HG03045 (cell line): Measurements from ENCODE around the gene ZMYM2.

Source experiments
- ATAC-seq: cut with Tn5 transposase; IDR thresholded peaks from one replicate; pipeline ENCODE4 v1.9.1; 2021; ENCODE audit warnings: mild to moderate bottlenecking, moderate library complexity; ENCODE audit not compliant: unreplicated experiment

The ZMYM2 gene

GRCh38 chr13:20044086-20044485 is 85.6 kb downstream of the ZMYM2 start:
- no peak for ATAC-seq

- no peak for ATAC-seq
Observed at GRCh38 chr13:20045950-20046548, 87.5 kb downstream of the ZMYM2 start.

- no peak for ATAC-seq
Observed at GRCh38 chr13:20049558-20050473, 91.3 kb downstream of the ZMYM2 start.

- no peak for ATAC-seq
Observed at GRCh38 chr13:20051366-20051765, 92.8 kb downstream of the ZMYM2 start.

- ATAC-seq: no peak
Observed at GRCh38 chr13:20053016-20053415, 94.5 kb downstream of the ZMYM2 start.

GRCh38 chr13:20053891-20054290 is 95.4 kb downstream of the ZMYM2 start:
- ATAC-seq: no peak

- ATAC-seq: no peak
Observed at GRCh38 chr13:20054586-20054985, 96.1 kb downstream of the ZMYM2 start.

- no peak for ATAC-seq
Observed at GRCh38 chr13:20057214-20057613, 98.7 kb downstream of the ZMYM2 start.

- no peak for ATAC-seq
Observed at GRCh38 chr13:20057963-20058362, 99.4 kb downstream of the ZMYM2 start.

GRCh38 chr13:20058476-20058875 is 99.9 kb downstream of the ZMYM2 start:
- ATAC-seq: no peak

- ATAC-seq: no peak
Observed at GRCh38 chr13:20064128-20064527, 105.6 kb downstream of the ZMYM2 start.

GRCh38 chr13:20065516-20065915 is 107.0 kb downstream of the ZMYM2 start:
- ATAC-seq: no peak

- ATAC-seq: no peak
Observed at GRCh38 chr13:20069956-20070355, 111.4 kb downstream of the ZMYM2 start.

- ATAC-seq: no peak
Observed at GRCh38 chr13:20073775-20074174, 115.2 kb downstream of the ZMYM2 start.

- no peak for ATAC-seq
Observed at GRCh38 chr13:20074966-20075365, 116.4 kb downstream of the ZMYM2 start.

- no peak for ATAC-seq
Observed at GRCh38 chr13:20077086-20077485, 118.6 kb downstream of the ZMYM2 start.

GRCh38 chr13:20080377-20081164 is 122.0 kb downstream of the ZMYM2 start:
- no peak for ATAC-seq

- no peak for ATAC-seq
Observed at GRCh38 chr13:20090349-20090748, 131.8 kb downstream of the ZMYM2 start.

GRCh38 chr13:20093951-20094350 is 135.4 kb downstream of the ZMYM2 start:
- ATAC-seq: no peak

- ATAC-seq: no peak
Observed at GRCh38 chr13:20099319-20099718, 140.8 kb downstream of the ZMYM2 start.

- no peak for ATAC-seq
Observed at GRCh38 chr13:20101467-20102316, 143.2 kb downstream of the ZMYM2 start.
